Measurements from ENCODE around the gene AMER1. TPM values are rescaled to one million over a fixed set of nuclear protein-coding genes. Genes with fewer than 3 reads are reported as not detected.

Gene AMER1
- total and polyA plus RNA-seq, 10 of the 15 experiments (the other 5 are each of a cell fraction or from before 2014, with no cell fraction given), result 0.16 to 6.3 (median 4.2) TPM

Small RNA genes within 50 kb of the gene (small RNA-seq; reads per million reads assigned to genes)
- not detected for gene RN7SL799P

Other genes with a start within 250 kb of the AMER1 start
- gene ASB12, start 24.9 kb upstream of the AMER1 start, total RNA-seq (2014; rRNA removed), result not detected in 2 replicates
- not detected in 2 replicates for gene ASB12, start 24.9 kb upstream of the AMER1 start, total RNA-seq (2014; rRNA removed; fragmentation: Illumina TruSeq; extraction: Trizol)
- not detected in 2 replicates for gene ASB12, start 24.9 kb upstream of the AMER1 start, total RNA-seq (2021)
- 0.09 and 0.35 TPM in 2 replicates for gene ASB12, start 24.9 kb upstream of the AMER1 start, polyA plus RNA-seq (2011; rRNA removed)
- 0.07 TPM in 1 of 2 replicates, not detected in the other for gene ASB12, start 24.9 kb upstream of the AMER1 start, polyA plus RNA-seq (2014; fragmentation: Illumina TruSeq; extraction: Trizol)
- gene ASB12, start 24.9 kb upstream of the AMER1 start, polyA plus RNA-seq (2014; fragmentation: Nextera tagmentation; extraction: Ambion mirVana), result under 1 TPM in 1 of 2 experiments, not detected in 1; 0.15 TPM
- 0.14 TPM in 1 of 2 replicates, not detected in the other for gene ASB12, start 24.9 kb upstream of the AMER1 start, polyA plus RNA-seq (2014; rRNA removed)
- gene ASB12, start 24.9 kb upstream of the AMER1 start, polyA plus RNA-seq (2016; fragmentation: Nextera tagmentation; extraction: Ambion mirVana), result not detected
- gene MTMR8, start 189.7 kb upstream of the AMER1 start, total RNA-seq (2014; rRNA removed), result 3.5 and 4.3 TPM in 2 replicates
- 3.2 and 3.7 TPM in 2 replicates for gene MTMR8, start 189.7 kb upstream of the AMER1 start, total RNA-seq (2014; rRNA removed; fragmentation: Illumina TruSeq; extraction: Trizol)
- 3.0 and 3.3 TPM in 2 replicates for gene MTMR8, start 189.7 kb upstream of the AMER1 start, total RNA-seq (2021)
- 3.6 and 5.3 TPM in 2 replicates for gene MTMR8, start 189.7 kb upstream of the AMER1 start, polyA plus RNA-seq (2011; rRNA removed)
- 2.9 and 3.3 TPM in 2 replicates for gene MTMR8, start 189.7 kb upstream of the AMER1 start, polyA plus RNA-seq (2014; fragmentation: Illumina TruSeq; extraction: Trizol)
- 1 to 10 TPM; 4.6 to 4.7 TPM for gene MTMR8, start 189.7 kb upstream of the AMER1 start, polyA plus RNA-seq (2014; fragmentation: Nextera tagmentation; extraction: Ambion mirVana)
- 2.0 and 2.4 TPM in 2 replicates for gene MTMR8, start 189.7 kb upstream of the AMER1 start, polyA plus RNA-seq (2014; rRNA removed)
- gene MTMR8, start 189.7 kb upstream of the AMER1 start, polyA plus RNA-seq (2016; fragmentation: Nextera tagmentation; extraction: Ambion mirVana), result 1 to 10 TPM; 2.8 to 3.6 TPM